Central memory CD4-positive, alpha-beta T cell (primary cell): ENCODE measurements around the gene RTBDN.
A peak's percentile ranks its signal among the peaks of the same experiment; 100 is the strongest.

Experiments
- DNase-seq: peaks from one replicate; pipeline ENCODE4 v3.0.0; 2022
- total RNA-seq, 3 experiments: gene quantifications; one replicate each; lab custom pipeline; 2026; lab: John Stamatoyannopoulos, UW

Gene RTBDN
- total RNA-seq: 0 reads per million in 3 experiments

GRCh38 chr19:12834566-12834943 lies at the start of gene RTBDN:
TSS of gene RTBDN (minus strand) at chr19:12834579. CDS start at chr19:12829979, 4,600 bp downstream.
- DNase-seq: no peak

- no peak for DNase-seq
These were observed 48.2 kb upstream of the RTBDN start for GRCh38 chr19:12882589-12882988.

GRCh38 chr19:12881172-12881808 lies 46.9 kb upstream of the RTBDN start, which contains the start of gene DNASE2:
TSS of gene DNASE2 (minus strand) at chr19:12881449. CDS start at chr19:12881375, 74 bp downstream.
- peak; percentile 82 for DNase-seq

GRCh38 chr19:12880551-12881171 lies 46.3 kb upstream of the RTBDN start:
- no peak for DNase-seq

GRCh38 chr19:12875086-12875485 lies 40.7 kb upstream of the RTBDN start:
- DNase-seq: no peak

- DNase-seq: no peak
These were observed 39.7 kb upstream of the RTBDN start for GRCh38 chr19:12873891-12874745.

GRCh38 chr19:12872941-12873890 lies 38.8 kb upstream of the RTBDN start:
- peak; percentile 52 for DNase-seq

GRCh38 chr19:12872255-12872654 lies 37.9 kb upstream of the RTBDN start:
- no peak for DNase-seq

- no peak for DNase-seq
These were observed 37.3 kb upstream of the RTBDN start for GRCh38 chr19:12871681-12872080.

- no peak for DNase-seq
These were observed 34.2 kb upstream of the RTBDN start for GRCh38 chr19:12868540-12869112.

- DNase-seq: peak; percentile 35
These were observed 33.0 kb upstream of the RTBDN start for GRCh38 chr19:12867120-12868099.

- no peak for DNase-seq
These were observed 32.2 kb upstream of the RTBDN start for GRCh38 chr19:12866416-12867119.

- DNase-seq: no peak
These were observed 31.5 kb upstream of the RTBDN start for GRCh38 chr19:12865746-12866415.

- no peak for DNase-seq
These were observed 30.6 kb upstream of the RTBDN start for GRCh38 chr19:12864721-12865715.

- DNase-seq: no peak
These were observed 29.8 kb upstream of the RTBDN start for GRCh38 chr19:12864143-12864542.

- no peak for DNase-seq
These were observed 25.2 kb upstream of the RTBDN start for GRCh38 chr19:12859546-12859945.

- DNase-seq: no peak
These were observed 23.9 kb upstream of the RTBDN start for GRCh38 chr19:12858041-12858928.
